ENCODE results near the gene NFAM1.

DNA sequence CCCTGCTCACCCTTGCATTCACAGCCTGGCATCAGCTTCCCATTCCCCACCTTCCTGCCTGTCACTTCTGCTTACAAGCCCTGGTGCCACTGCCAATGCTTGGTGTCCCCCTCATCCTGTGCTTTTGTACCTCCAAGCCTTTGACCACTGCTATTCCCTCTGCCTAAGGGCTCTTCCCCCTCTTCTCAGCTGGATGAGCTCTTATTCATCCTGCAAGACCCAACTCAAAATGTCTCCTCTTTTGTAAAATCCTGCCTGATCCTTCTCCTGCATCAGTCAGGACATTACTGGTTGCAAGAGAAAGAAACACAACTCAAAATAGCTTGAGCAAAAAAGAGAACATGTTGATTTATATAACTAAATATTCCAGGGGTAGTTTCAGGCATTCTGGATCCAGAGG, 94.8 kb downstream of the NFAM1 start:
- TF ChIP-seq, protein P1, sequence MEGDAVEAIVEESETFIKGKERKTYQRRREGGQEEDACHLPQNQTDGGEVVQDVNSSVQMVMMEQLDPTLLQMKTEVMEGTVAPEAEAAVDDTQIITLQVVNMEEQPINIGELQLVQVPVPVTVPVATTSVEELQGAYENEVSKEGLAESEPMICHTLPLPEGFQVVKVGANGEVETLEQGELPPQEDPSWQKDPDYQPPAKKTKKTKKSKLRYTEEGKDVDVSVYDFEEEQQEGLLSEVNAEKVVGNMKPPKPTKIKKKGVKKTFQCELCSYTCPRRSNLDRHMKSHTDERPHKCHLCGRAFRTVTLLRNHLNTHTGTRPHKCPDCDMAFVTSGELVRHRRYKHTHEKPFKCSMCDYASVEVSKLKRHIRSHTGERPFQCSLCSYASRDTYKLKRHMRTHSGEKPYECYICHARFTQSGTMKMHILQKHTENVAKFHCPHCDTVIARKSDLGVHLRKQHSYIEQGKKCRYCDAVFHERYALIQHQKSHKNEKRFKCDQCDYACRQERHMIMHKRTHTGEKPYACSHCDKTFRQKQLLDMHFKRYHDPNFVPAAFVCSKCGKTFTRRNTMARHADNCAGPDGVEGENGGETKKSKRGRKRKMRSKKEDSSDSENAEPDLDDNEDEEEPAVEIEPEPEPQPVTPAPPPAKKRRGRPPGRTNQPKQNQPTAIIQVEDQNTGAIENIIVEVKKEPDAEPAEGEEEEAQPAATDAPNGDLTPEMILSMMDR (conservative IDR thresholded peaks at IDR 0.05 in 1 of 2, IDR thresholded peaks at IDR 0.05 in 1 of 2; ENCODE audit: extremely low read depth in 1 of 2, insufficient read depth in 1 of 2, low read depth in 1 of 2, low read length in 2 of 2) = no peak
- no peak for TF ChIP-seq EZH2 (IDR thresholded peaks at IDR 0.05; ENCODE audit: borderline replicate concordance, low read length)

All from mammary epithelial cell (primary cell).